Fibroblast of villous mesenchyme (primary cell): Measurements from ENCODE around the gene LRATD1. TPM values are rescaled to one million over a fixed set of nuclear protein-coding genes. Genes with fewer than 3 reads are reported as not detected.
"Not testable (repeated sequence)": the region's sequence is repeated elsewhere in the genome, so short reads cannot be mapped to it uniquely, and the experiment has no call there.

Experiments used
- DNase-seq: peaks from one replicate; pipeline ENCODE4 v3.0.0-alpha.2; 2010; ENCODE audit warnings: low read depth
- H3K4me3 ChIP-seq: 2 replicates; pipeline ENCODE4 v1.5.1; 2011; ENCODE audit warnings: low read depth, mild to moderate bottlenecking, low read length
- total RNA-seq: library from RNA; depleted of rRNA; stranded (reverse); fragments of >200 nt; gene quantifications from 2 replicates; pipeline ENCODE4 v1.2.3, GENCODE V29; 2012
- TF ChIP-seq, protein P1 (sequence below): IDR thresholded peaks from 2 replicates; pipeline ENCODE4 v1.5.1; 2012; ENCODE audit warnings: low read depth, mild to moderate bottlenecking, low read length; ENCODE audit not compliant: insufficient read depth

The LRATD1 gene
- total RNA-seq, 1 donor, result 1.7 TPM

DNA sequence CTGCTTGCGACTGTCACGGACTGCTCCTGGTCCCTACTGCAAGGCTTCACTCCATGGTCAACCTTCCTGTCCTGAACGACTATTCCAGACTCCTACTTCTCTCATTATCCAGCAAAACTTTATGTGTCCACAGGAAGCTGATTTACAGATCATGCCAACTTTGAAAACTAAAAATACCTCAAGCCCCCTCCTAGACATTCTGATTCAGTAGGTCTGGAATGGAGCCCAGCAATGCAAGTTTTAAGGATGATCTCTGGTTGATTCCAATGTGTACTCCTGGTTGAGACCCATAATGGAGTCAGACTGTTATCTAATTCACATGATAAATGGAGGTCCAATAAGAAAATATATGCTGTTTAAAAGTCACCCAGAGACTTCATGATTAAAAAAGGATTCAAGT is 13.1 kb upstream of the LRATD1 start:
- no peak for DNase-seq
- no peak overlapping the region for H3K4me3 ChIP-seq
- TF ChIP-seq, protein P1, sequence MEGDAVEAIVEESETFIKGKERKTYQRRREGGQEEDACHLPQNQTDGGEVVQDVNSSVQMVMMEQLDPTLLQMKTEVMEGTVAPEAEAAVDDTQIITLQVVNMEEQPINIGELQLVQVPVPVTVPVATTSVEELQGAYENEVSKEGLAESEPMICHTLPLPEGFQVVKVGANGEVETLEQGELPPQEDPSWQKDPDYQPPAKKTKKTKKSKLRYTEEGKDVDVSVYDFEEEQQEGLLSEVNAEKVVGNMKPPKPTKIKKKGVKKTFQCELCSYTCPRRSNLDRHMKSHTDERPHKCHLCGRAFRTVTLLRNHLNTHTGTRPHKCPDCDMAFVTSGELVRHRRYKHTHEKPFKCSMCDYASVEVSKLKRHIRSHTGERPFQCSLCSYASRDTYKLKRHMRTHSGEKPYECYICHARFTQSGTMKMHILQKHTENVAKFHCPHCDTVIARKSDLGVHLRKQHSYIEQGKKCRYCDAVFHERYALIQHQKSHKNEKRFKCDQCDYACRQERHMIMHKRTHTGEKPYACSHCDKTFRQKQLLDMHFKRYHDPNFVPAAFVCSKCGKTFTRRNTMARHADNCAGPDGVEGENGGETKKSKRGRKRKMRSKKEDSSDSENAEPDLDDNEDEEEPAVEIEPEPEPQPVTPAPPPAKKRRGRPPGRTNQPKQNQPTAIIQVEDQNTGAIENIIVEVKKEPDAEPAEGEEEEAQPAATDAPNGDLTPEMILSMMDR, result no peak

DNA sequence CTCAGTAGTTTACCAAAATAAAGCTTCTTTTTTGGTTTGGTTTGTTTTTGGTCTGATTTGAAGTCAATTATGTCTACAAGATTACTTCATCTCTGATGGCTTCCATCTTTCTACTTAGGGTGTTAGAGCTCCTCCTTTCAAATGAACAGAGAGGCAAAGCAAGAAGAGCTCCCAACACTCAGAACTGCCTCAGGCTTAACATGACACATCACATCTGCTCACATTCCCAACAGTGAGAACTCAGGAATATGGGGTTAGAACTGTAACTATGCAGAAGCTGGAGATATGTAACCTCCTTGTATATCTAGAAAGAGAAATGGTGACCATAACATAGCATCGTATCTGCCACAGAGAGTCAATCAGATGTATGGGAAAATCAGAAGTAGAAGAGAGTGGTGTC is 11.4 kb upstream of the LRATD1 start:
- no peak for DNase-seq
- TF ChIP-seq, protein P1, result no peak
- no peak overlapping the region for H3K4me3 ChIP-seq

DNA sequence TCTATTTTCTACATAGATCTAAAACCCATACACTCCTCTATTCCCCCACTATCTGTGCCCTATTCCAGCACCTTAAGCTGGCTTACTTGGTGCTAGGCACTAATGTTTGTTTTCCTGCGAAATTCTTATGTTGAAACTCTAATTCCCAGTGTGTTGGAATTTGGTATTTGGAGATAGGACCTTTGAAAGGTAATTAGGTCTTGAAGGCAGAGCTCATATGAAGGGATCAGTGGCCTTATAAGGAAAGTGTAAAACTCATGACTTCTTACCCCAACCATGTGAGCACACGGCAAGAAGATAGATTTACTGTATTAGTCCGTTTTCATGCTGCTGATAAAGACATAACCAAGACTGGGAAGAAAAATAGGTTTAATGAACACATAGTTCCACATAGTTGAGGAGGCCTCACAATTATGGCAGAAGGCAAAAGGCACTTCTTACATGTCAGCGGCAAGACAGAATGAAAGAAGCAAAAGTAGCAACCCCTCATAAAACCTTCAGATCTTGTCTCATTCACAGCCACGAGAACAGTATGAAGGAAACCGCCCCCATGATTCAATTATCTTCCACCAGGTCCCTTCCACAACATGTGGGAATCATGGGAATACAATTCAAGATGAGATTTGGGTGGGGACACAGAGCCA is 10.5 kb upstream of the LRATD1 start:
- no peak overlapping the region for H3K4me3 ChIP-seq
- TF ChIP-seq, protein P1, result no peak
- no peak for DNase-seq

DNA sequence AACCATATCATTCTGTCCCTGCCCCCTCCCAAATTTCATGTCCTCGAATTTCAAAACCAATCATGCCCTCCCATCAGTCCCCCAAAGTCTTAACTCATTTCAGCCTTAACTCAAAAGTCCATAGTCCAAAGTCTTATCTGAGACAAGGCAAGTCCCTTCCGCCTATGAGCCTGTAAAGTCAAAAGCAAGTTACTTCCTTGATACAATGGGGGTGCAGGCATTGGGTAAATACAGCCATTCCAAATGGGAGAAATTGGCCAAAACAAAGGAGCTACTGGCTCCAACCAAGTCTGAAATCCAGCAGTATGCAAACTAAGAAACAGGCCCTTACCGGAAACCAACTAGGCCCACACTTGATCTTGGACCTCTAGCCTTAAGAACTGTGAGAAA is 10.0 kb upstream of the LRATD1 start:
- not testable (repeated sequence) for H3K4me3 ChIP-seq, DNase-seq

DNA sequence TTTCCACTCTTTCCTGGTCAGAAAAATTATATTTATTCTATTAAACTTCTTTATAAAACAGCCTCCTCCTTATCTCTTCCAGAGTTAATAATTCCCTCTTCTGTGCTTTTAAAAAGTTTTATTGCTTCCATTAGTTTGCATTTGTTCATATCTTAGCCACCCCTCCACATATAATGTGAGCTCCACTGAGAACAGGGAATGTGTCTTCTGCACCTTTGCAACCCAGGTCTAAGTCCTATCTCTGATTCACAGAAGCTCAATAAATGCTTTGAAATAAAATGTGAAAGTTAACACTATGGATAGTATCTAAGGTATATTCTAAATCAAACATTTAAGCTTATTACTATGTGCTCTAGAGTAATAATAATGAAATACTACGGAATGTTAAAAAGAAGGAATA is 9.3 kb upstream of the LRATD1 start:
- TF ChIP-seq, protein P1, result no peak
- DNase-seq, result no peak
- no peak overlapping the region for H3K4me3 ChIP-seq

DNA sequence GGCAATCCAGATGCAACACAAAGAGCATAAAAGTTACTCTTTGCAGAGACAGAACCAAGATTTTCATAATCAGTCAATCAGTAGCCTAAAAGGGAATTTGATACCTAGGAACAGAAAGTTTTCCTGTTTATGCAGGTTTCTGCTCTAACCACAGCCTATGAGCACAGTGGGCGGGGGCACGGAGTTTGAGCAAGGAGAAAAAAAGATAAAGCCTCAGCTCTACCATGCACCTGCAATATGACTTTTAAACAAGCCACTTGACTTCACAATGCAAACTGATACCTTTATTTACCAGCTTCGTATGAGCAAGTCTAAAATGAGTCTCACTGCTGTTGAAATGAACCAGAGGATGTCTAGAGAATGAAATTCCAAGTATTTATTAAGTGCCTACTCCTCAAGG is 5.6 kb upstream of the LRATD1 start:
- DNase-seq, result no peak
- TF ChIP-seq, protein P1, result no peak
- H3K4me3 ChIP-seq, result no peak overlapping the region

DNA sequence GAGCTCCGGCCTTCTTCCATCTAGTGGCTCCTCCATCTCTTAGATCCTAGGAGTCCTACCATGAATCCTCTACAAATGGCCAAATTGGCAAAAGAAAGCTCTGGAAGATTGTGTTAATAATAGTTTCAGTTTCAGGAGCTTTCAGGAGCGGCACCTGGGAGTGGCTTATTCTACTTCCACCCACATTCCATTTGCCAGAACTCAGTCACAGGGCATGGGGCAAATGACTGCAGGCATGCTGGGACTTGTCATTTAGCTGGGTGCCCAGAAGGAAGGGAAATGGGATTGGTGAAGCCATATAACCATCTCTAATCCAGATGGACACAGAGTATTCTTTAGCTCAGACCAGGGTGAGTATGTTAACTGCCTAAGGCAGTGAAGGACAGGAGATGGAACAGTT is 3.6 kb upstream of the LRATD1 start:
- no peak for DNase-seq
- no peak overlapping the region for H3K4me3 ChIP-seq
- TF ChIP-seq, protein P1, result no peak
